DMS53 treated with DMSO at 0.1 percent for 48 hours (cell line): ENCODE measurements around the gene CCDC88C.

ENCODE experiments used
- DNase-seq: peaks from one replicate; lab custom pipeline; 2025; ENCODE audit not compliant: unreplicated experiment; lab: John Stamatoyannopoulos, UW

CCDC88C gene

DNA sequence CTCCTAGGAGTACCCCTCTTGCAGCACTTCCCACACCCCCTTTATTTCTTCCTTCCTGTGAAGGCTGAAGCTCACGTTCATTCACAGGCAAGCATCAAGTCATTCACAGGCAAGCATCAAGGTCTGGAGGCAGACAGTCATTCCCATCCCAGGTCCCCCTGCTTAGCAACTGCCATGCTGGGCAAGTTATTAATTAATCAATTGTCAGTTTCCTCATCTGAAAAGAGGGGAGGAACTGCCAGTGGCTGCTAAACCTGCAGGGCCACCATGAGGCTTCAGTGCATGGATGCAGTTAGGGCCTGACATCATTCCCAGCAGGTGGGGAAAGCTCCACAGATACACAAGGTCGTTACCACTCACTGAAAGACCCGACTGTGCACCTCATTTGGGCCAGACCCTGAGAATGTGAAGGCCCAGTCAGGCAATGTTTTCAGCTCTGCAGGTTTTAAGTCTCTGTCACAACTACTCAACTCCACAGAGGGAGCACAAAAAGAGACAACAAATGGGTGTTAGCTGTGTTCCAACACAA, 88.1 kb downstream of the CCDC88C start:
- DNase-seq, result no peak

DNA sequence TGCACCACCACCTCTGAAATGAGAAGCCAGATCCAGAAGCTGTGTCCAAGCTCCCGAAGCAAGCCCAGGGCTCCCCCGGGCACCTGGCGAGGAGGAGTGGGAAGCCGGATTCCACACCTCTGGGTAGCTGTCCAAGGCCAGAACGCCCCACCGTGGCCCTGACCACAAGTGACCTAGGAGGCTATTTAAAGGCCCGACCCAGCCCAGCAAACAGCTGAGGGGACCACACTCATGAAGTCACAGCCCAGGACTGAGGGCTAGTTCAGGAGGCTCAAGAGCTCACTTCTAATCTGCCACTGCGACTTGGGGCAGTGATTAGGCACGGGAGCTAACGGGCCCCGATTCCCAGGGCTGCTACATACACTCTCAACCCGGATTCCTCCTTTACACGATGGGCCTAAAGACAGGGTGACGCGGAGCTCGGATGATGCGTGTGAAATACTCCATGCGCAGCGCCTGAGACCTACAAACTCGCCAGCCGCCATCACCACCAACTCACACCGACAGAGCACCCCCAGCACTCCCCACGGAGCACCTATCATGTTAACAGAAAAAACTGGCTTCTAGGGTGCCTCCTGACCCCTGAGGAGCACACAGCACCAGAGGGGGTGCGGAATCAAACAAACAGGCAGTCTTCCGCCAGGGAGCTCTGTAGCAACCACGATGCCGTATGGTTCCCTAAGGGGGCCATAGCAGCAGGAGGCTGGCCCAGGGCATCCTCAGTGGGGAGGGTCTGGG, 89.1 kb downstream of the CCDC88C start:
- DNase-seq, result no peak

DNA sequence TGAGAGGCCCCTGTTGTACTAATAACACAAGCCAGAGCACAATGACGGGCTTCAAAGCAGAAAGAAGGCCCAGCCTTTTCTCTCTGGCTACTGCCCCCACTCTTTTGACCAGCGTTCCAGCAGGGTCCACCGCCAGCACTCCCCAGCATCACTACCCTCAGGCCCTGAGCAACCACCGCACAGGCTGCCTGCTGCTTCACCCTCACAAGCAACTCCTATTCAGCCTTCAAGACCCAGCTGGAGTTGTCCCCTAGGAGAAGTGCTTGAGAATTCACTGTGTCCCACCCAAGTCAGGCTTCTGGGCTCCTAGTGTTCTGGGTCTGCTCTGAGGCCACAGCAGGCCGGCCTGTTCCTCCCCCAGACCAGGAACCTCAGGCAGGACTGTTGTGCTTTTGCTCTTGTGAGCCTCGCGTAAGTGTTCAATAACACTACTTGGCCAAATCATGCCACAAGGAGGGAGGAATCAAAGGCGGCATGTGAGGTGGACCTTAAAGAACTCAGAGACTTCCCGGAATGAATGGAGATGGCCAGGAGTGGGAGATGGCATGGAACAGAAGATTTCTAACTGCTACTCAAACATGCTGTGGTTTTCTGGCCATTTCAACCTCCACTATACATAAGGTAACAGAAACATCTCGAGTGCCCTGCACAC, 89.8 kb downstream of the CCDC88C start:
- no peak for DNase-seq

DNA sequence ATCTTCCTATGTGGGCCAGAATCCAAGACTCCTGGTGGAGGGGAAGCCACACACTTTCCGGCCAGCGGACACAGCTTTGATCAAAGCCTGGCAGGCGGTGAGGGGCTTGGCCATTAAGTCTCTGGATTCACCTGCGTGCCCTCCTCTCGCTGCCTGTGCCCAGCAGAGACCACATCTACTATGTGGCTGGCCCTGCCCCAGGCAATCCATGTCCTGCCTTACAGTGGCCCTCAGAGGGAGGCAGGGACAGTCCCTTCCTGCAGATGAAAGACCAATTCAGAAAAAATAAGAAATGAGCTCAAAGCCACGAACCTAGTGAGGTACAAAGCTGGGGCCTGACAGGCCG, 90.4 kb downstream of the CCDC88C start:
- DNase-seq, result no peak

DNA sequence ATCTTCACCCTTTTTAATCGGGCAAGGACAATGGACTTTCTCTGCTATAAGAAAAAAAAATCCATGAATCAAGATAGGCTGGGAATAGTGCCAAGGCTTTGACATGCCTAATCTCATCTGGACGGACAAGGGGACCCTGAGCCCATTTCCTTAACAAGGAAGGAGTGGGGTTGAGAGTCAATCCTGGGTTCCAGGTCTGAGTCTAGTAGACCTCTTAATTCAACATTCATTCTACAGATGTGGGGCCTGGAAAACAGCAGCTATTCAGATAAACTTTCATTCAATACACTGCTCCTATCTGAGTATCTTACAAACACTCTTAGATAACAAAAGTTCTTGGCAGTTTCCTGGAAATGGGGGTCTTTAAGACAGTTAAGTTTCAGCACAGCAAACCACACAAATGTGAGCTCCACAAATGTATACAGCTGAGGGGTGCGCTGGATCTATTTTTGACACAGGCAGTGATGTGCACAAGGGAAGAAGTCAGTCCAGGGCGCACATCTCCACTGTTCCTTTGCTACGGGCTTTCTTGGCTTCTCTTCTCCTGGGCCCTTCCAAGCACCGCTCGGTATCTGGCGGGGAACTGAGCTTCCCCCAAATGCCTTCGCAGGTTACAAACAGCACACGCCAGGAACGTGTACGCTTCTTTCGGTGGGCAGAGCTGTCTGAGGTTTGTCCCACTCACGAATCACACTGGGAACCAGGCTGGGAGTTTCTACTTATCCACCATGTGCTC, 90.9 kb downstream of the CCDC88C start:
- no peak for DNase-seq

DNA sequence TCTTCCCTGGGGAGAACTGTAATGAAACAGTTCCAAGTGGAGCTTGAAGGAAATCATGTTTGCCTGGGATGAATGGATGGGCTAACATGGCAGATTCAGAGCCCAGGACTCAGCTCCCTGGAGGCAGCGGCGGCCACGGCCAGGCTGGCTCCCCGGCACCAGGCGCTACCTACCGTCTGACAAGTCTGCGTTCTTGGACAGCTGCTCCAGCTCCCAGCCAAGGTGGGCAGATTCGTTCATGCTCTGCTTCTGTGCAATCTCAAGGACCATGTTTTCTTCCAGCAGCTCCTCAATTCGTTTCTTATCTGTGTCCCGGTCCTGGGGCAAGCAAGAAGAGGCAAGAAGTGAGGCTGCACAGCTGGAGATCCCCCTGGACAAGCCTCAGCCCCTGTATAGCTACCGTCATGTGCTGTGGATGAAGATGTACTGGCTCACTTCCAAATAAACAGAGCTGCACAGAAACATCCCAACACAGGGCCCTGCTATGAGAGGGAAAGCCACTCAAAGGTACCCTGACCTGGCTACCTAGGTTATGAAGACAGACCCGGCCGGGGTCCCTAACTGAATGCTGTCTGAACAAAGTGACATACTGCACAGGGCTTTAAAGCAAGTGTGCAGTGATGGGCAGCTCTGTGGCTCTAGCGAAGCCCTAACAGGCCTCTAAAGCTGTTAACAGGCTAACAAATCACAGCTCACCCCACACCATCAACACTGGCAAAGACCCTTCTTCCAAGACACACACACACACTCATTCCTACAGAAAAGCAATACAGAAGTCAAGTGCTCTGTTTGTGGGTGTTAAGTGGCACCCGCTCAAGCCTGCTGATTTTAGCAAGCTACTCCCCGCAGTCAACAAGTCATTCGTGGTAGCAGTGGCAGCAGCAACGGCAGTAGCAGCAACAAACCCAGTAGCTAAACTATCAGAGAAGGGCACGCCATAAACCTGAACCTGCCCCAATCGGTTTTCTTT, 92.7 kb downstream of the CCDC88C start:
- DNase-seq, result no peak

DNA sequence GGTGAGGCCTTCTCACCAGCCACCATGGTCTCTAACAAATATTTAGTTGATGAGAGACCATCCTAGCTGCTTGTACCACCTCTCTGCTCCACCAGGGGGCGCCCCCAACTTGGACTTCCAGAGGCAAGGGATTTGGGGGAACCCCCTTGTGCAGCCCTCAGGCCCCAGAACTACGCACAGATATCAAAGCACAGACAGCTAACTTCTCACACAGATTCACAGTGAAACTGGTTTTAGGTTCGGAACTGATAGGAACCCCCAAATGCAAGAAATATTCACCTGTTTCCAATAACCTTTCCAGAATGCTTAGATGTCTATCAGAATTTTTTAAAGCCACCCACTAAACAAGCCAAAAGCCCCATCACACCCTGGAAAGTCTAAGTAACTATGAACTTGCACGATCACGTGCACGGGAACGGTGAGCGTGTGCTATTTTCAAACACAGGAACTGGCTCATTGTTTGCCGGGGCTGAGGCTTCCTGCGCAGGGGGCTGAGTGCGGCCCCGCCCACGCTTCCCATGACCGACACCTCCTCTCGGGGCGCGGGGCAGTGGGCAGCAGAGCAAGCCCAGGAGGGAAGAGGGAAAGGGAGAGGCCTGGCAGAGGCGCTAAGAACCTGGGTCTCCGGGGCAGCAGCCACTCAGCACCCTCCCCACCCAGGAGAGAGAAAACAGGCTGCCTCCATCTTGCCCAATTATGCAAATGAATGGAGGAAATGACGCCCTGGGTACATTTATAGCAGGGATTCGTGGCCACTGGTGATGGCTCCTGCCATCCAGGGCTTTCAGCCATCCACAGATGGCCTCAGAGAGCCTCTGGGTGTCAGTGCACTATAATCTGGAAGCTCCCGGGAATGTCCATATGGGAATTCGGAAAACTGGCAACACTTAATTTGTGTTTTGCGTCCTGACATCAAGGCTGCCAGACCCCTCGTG, 93.7 kb downstream of the CCDC88C start:
- DNase-seq, result no peak

DNA sequence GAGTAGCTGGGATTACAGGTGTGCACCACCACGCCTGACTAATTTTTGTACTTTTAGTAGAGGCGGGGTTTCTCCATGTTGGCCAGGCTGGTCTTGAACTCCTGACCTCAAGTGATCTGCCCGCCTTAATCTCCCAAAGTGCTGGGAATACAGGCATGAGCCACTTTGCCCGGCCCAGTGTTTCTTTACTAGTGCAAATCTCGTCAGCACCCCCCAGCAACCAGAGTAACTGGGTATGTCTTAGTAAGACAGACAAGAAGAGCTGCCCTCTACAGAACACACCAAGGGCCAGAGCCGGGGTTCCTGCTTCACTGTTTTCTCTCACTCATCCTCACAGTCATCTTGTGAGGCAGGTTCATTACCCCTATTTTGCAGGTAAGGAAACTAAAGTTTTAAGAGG, 94.6 kb downstream of the CCDC88C start:
- DNase-seq, result no peak

DNA sequence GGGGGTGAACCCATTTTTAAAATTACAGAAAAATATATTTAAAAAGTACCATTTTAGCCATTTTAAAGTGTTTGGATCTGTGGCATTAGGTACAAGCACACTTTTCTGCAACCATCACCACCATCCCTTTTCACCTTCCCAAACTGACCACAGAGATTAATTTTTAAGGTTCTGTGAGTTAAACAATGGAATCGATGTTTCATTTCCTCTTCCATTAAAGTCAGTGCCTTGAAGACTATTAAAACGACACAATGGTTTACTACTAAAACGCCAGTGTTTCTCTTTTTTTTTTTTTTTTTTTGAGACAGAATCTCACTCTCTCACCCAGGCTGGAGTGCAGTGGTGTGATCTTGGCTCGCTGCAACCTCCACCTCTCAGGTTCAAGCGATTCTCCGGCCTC, 95.0 kb downstream of the CCDC88C start:
- DNase-seq, result no peak

DNA sequence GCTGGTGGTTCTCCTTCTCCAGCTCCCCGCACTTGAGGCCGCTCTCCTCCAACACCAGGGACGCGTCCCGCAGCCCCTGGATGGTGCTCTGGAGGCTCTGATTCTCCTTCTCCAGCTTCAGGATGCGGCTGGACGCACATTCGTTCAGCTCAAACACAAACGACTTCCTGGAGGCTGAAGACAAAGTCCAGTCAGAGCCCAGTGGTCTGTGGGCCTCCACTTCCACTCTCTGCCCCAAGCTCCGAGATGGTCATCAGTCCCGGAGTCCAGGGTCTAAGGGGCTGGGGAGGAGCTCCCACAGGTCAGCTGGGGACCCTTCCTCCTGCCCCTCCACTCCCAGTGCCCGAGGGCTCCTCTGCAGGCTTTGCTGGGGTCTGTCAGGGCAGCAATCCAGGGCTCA, 96.5 kb downstream of the CCDC88C start:
- no peak for DNase-seq

DNA sequence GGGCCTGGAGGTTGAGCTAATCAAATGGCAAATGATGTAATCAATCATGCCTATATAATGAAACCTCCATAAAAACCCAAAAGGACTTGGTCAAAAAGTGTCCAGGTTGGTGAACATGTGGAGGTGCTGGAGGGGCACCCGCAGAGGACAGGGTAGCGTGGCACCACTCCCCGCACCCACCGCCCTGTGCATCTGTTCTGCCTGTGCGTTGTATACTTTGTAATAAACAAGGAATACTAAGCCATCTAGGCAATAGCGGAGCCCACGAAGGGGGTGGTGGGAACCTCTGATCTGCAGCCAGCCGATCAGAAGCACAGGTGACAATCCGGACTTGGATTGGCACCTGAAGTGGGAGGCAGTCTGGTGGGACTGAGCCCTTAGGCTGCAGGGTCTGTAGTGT, 97.4 kb downstream of the CCDC88C start:
- no peak for DNase-seq

DNA sequence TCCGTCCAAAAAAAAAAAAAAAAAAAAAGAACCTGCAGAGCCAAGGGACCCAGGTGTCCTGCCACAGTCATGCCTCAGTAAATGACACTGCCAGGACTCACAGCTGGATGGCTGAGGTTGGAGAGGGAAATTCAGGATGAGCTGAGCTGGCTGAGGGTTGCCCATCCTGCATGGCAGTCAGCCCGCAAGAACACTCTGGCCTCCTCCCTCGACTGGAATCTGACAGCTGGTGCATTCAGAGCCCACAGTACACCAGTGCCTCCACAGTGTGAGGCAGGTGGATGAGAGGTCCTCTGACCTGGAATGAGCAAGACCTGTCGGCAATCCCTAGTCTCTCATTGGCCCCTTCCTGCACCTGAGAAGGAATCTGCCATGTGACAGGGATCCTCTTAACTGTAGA, 98.7 kb downstream of the CCDC88C start:
- no peak for DNase-seq

DNA sequence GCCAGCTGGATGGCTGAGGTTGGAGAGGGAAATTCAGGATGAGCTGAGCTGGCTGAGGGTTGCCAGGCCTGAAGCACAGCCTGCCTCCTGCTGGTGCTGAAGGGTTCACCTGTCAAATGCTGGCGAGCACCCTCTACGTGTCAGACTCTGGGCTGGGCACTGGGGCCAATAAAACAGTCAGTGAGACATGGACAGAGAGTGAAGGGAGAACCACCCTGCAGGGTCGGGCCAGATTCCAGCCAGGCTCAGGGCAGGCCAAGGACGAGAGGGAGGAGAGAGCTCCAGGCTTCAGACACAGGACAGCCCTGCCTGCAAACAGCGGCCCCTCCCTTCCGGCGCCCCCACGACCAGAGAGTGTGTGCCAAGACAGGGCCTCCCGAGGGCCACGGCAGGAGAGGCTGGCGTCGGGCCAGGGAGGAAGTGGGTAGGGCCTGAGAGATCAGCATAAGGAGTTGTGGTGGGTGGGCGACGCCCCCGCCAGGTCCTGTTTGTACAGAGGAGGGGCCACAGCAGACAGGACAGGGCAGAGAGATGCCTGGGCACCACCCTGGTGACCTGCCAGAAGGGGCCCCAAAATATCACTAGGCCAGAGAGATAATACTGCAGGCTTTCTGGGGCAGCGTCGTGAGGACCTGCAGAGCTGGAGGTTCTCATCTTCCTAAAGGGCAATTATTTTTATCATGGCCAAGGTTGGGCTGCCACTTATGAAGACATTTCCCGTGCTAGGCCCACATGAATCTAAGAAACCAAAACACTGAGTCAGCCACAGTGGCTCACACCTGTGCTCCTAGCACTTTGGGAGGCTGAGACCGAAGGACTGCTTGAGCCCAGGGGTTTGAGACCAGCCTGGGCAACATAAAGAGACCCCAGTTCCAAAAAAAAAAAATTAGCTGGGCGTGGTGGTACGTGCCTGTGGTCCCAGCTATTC, 100.0 kb downstream of the CCDC88C start:
- no peak for DNase-seq

DNA sequence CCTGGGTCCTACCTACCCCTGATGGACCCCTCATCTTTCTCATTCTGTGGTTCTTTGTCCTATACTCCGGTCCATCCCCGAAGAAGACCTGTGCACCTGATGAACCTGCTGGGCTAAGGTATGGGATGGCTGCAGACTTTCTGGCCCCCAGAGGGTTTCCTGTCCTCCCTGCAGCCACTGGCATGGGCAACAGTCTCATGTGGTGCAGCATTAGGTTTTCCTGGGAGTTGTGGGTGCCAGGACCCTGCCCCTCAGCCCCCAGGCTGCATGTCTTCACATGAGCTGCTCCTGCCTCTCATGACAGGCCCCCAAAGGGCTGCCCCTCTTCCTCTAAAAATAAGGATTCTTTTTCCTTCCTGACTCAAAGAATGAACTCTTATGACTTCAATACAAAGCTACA, 100.9 kb downstream of the CCDC88C start:
- no peak for DNase-seq

DNA sequence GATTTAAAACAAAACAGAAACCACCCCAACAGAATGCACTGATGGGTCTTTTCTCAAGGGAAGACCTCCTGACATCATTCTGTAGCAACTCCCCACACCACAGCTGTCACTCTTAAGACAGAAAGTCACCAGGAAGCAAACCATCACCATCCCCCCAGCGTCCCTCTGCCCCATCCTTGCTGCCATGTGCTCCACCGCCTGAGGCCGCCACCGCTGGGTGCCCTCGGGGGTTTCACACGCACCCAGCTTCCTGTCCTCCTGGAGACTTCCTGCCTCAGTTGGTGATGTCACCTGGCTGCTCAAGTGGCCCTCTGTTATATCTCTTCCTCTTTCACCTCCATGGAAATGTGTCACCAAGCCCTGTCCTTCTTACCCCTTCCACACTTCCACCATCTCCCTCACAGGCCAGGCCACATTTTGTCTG, 101.8 kb downstream of the CCDC88C start:
- no peak for DNase-seq

DNA sequence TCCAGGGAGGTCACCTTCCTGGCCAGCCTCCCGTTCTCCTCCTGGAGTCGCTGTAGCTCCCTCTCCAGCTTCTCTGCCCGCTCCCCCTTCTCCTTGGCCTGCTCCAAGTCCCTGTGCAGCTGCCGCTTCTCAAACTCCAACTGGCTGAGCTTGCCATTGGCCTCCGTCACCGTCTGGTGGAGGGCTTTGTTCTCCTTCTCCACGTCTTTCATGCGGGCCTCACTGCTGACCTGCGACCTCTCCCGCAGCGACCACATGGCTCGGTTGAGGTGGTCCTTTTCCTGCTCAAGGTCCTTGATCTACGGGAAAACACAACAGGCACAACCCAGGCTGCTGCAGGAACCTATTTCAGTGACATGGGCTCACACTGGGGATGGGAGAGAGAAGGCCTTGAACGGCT, 103.8 kb downstream of the CCDC88C start:
- DNase-seq, result no peak

DNA sequence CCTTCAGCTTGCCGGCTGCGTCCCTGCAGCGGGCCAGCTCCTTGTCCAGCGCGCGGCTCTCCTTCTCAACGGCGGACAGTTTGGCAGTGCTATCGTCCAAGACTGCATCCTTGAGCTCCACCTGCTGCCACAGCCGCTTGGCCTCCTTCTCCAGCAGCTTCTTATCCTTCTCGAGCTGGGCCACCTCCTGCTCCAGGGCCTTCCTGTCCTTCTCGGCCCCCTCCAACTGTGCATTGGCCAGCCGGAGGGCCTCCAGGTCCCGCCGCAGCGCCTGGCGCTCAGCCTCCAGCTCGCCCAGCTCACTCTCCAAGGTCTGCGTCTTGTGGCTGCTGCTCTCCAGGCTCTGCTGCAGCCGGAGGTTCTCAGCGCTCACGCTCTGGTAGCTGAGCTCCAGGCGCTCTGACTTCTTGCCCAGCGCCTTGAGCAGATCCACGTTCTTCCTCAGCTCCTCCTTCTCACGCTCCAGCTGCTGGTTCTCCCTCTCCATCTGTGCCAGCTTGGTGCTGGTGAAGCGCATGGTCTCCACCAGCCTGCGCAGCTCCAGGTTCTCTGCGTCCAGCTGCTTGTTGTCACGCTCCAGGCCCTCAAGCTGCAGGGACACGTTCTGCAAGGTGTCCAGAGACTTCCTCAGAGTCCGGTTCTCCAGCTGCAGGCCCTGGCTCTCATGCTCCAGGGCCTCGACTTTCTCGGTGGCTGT, 104.3 kb downstream of the CCDC88C start:
- no peak for DNase-seq

DNA sequence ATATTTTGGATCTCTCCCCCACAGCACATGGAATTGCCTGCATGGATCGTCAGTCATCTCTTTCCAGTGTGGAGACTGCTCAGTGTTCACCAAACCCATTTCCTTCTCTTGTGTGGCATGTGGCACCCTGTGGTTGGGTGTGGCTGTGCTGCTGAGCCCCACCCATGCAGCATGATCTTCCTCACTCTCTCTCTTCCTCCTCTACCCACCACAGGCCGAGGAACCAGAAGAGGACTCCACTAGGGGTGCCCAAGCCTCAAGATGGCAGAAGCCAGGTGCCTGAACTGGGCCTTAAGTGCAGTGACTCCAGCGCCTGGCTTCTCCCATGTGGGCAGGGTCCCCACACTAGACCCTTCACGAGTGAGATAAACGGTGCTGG, 106.3 kb downstream of the CCDC88C start:
- DNase-seq, result no peak
